LNCAP (cell line): ENCODE results near the gene TBL1XR1.

ENCODE experiments used
- TF ChIP-seq, protein P1 (sequence below): fragments of 450-650 bp; IDR thresholded peaks from 2 replicates; pipeline ENCODE4 v1.5.1; 2017; ENCODE audit warnings: mild to moderate bottlenecking

TBL1XR1 gene

DNA sequence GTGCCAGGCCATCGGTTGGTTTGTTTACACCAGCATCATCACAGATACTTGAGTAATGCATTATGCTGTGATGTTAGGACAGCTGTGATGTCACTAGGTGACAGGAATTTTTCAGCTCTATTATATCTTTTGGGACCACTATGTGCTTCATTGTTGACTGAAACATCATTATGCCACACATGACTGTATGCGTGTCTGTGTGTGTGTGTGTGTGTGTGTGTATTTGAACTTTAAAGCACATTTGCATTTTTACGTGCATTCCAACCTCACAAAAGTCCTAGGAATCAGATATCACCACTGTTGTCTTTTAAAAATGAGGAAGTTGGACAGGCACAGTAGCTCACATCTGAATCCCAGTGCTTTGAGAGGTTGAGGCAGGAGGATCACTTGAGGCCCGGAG lies 223.0 kb downstream of the TBL1XR1 start:
- TF ChIP-seq, protein P1, sequence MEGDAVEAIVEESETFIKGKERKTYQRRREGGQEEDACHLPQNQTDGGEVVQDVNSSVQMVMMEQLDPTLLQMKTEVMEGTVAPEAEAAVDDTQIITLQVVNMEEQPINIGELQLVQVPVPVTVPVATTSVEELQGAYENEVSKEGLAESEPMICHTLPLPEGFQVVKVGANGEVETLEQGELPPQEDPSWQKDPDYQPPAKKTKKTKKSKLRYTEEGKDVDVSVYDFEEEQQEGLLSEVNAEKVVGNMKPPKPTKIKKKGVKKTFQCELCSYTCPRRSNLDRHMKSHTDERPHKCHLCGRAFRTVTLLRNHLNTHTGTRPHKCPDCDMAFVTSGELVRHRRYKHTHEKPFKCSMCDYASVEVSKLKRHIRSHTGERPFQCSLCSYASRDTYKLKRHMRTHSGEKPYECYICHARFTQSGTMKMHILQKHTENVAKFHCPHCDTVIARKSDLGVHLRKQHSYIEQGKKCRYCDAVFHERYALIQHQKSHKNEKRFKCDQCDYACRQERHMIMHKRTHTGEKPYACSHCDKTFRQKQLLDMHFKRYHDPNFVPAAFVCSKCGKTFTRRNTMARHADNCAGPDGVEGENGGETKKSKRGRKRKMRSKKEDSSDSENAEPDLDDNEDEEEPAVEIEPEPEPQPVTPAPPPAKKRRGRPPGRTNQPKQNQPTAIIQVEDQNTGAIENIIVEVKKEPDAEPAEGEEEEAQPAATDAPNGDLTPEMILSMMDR: no peak

DNA sequence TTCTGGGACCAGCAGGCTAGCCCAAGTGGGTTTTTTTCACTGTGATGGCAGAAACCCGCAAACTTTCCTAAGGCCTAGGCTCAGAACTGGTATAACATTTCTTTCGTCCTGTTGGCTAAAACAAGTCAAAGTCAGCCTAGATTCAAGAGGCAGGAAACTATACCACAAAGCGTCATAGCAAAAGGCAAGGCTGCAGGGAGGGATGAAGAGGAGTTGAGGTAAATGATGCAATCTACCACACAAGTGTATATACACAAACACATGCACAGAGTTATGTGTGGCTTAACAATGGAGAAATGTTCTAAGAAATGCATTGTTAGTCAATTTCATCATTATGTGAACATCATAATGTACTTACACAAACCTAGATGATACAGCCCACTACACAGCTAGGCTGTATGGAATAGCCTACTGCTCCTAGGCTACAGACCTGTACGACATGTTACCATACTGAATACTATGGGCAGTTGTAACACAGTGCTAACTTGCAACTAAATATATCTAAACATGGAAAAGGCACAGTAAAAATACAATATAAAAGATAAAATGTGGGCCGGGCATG lies 225.6 kb downstream of the TBL1XR1 start:
- TF ChIP-seq, protein P1: no peak

- TF ChIP-seq, protein P1: no peak
Observed at GRCh38 chr3:176970770-176971169, 226.5 kb downstream of the TBL1XR1 start.

DNA sequence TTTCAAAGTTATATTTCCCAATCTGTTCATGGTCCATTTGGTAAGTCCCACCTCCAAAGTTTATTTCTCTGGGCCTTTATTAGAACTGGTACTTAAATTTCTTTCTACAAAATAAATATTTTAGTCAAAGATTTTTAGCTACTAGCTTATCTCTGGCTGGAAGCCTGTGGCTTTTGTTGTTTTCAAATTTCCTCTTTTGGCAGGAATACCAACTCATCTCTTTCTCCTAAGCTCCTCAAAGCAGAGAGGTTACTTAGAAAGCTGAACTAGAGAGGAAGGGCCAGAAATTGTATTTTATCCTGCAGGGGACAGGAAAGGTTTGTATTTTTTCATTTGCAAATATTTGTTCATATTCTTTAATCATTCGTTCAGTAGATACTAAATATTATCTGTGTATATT lies 227.8 kb downstream of the TBL1XR1 start:
- TF ChIP-seq, protein P1: no peak
